Testis (tissue), 2 donors: ENCODE results near the gene RELA.

Experiments used
- CTCF ChIP-seq, 3 experiments: fragments of 450-650 bp in 2 of 3; fragments of 200-600 bp in 1 of 3; sonication (generic) in 1 of 3; IDR thresholded peaks; one replicate each; pipeline ENCODE4 v1.5.1; 2016 to 2019; ENCODE audit warnings: antibody characterized with exemption in 3 of 3, mild to moderate bottlenecking in 2 of 3, moderate library complexity in 1 of 3
- POLR2A ChIP-seq: fragments of 450-650 bp; IDR thresholded peaks from one replicate; pipeline ENCODE4 v1.6.1; 2017; ENCODE audit warnings: antibody characterized with exemption, mild to moderate bottlenecking, moderate library complexity

DNA sequence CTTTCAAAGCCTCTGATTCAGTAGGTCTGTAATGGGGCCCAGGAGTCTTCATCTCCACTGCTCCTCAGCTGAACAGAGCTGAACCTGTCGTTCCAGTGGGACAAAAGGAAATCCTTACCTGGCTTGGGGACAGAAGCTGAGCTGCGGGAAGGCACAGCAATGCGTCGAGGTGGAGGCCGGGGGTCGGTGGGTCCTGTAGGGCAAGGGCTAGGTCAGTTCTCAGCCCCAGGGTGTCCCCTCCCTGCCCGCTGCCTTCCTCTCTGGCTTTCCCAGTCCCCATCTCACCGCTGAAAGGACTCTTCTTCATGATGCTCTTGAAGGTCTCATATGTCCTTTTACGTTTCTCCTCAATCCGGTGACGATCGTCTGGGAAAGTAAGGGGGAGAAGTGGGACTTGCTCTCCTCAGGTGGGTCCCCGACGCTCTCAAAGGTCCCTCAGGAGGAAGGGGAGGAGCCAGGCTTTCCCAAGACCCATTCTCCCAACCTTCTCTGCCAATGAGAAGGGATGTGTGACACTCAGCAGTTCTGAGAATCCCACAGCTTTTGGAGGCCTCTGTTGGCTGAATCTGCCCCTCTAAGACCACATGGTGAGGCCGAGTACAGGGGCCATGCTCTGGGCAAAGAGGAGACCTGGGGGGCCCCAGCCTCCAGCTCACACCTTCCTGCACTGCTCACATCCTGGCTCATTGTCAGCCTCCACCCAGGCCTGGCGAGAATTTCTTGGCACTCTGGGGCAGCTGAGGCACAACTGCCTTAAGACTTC is 7.0 kb downstream of the RELA start:
- TF ChIP-seq POLR2A = no peak
- no peak for TF ChIP-seq CTCF (IDR thresholded peaks at IDR 0.05)
